Effector CD4-positive, alpha-beta T cell (primary cell): ENCODE results near the gene SHTN1. TPM values are rescaled to one million over a fixed set of nuclear protein-coding genes. Genes with fewer than 3 reads are reported as not detected.

ENCODE experiments used
- DNase-seq: peaks from one replicate; pipeline ENCODE4 v3.0.0-alpha.2; 2020
- total RNA-seq: gene quantifications from one replicate; lab custom pipeline; 2026; lab: John Stamatoyannopoulos, UW

The SHTN1 gene, protein sequence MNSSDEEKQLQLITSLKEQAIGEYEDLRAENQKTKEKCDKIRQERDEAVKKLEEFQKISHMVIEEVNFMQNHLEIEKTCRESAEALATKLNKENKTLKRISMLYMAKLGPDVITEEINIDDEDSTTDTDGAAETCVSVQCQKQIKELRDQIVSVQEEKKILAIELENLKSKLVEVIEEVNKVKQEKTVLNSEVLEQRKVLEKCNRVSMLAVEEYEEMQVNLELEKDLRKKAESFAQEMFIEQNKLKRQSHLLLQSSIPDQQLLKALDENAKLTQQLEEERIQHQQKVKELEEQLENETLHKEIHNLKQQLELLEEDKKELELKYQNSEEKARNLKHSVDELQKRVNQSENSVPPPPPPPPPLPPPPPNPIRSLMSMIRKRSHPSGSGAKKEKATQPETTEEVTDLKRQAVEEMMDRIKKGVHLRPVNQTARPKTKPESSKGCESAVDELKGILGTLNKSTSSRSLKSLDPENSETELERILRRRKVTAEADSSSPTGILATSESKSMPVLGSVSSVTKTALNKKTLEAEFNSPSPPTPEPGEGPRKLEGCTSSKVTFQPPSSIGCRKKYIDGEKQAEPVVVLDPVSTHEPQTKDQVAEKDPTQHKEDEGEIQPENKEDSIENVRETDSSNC
- not detected for total RNA-seq

DNA sequence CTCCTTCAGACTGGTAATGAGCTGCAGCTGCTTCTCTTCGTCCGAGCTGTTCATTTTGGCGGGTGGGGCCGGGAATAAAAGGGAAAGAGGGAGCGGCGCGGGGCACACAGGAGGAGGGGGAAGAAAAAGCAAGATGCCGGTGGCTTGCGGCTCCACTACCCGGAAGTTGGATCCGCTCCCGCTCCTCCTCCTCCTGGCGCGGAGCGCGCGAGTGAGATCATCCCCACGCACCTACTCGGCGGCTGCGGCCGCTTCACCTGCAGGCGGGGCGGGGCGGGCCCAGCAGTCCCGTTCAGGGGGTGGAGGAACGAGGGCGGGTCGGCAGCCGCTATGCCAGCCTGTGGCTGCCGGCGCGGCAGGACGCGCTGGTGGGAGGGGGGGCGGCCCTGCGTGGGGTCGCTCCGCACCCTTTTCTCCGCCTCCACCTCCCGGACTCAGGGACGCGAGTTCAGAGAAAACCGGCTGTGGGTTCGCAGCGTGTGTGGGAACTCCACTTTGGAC, at the start of gene SHTN1:
SHTN1 (minus strand) TSS at position 162 of the 501 bp plus-strand sequence; CDS start at position 54, 108 bp downstream.
- DNase-seq: peak; percentile 3

GRCh38 chr10:117053482-117053881, 48.5 kb upstream of the SHTN1 start:
- no peak for DNase-seq

- DNase-seq: no peak
These were observed 43.0 kb upstream of the SHTN1 start for GRCh38 chr10:117047947-117048346.

DNA sequence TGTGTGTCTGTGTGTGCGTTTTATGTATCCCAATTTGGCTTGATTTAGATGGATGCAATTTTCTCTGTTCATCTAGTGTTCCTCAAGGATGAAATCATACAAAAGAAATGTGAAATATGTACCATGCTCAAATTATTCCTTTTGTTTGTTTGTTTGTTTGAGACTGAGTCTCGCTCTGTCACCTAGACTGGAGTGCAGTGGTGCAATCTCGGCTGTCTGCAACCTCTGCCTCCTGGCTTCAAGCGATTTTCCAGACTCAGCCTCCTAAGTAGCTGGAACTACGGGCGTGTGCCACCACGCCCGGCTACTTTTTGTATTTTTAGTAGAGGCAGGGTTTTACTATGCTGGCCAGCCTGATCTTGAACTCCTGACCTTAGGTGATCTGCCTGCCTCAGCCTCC, 11.3 kb upstream of the SHTN1 start:
- no peak for DNase-seq

DNA sequence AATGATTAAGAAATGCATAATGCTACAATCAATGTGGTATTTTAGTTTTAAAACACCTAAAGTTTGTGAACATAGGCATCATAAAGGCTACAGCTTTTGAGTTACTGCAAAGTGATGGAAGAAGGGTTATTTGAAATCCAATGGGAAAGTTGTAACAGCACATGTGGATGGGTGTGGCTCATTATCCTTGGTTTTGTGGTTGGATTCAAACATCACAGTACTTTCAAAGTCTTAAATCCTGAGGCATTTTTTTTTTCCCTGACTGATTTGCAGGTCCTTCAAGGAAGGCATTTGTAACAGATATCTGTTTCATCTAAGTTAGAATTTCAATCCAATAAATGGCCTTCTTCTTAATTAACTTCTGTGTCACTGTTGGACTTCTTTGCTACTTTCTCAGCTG, 9.8 kb upstream of the SHTN1 start:
- no peak for DNase-seq

GRCh38 chr10:117007080-117007479, 2.1 kb upstream of the SHTN1 start:
- no peak for DNase-seq

- no peak for DNase-seq
These were observed 604 bp upstream of the SHTN1 start for GRCh38 chr10:117005527-117006055.

GRCh38 chr10:117004227-117005025, 561 bp downstream of the SHTN1 start:
- DNase-seq: no peak

GRCh38 chr10:117003336-117003735, 1.7 kb downstream of the SHTN1 start:
- no peak for DNase-seq

- DNase-seq: no peak
These were observed 2.8 kb downstream of the SHTN1 start for GRCh38 chr10:117002206-117002605.

- no peak for DNase-seq
These were observed 3.8 kb downstream of the SHTN1 start for GRCh38 chr10:117001144-117001543.

DNA sequence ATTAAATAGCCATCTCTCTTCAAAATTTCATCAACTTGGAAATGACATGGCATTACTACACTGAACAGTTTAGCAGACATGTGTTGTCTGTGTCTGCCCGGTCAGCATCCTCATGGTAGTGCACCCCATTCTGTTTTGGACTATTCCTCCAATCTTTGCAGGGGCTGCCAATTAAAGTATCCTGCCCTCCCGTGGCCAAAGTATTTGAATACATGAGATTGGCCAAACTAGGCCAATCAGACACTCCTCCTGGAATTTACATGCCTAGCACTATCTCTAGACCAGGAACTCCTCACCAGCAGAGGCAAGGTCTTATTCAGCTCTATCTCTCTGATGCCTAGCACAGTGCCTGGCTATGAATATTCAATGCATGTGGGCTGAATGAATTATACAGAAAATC, 4.4 kb downstream of the SHTN1 start:
- no peak for DNase-seq

DNA sequence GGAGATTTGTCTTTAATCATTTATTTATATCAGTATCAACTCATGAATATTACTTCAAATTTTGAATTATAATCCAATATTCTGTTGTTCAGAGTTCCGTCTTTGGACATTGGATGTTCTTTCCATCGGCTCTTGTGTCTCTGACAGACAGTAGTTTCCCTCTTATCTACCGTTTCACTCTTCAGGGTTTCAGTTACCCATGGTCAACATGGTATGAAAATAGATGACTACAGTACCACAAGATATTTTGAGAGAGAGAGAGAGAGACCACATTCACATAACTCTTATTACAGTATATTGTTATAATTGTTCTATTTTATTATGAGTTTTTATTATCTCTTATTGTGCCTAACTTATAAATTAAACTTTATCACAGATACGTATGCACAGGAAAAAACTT, 6.8 kb downstream of the SHTN1 start:
- no peak for DNase-seq

GRCh38 chr10:116997015-116997414, 8.0 kb downstream of the SHTN1 start:
- no peak for DNase-seq

GRCh38 chr10:116995648-116996047, 9.3 kb downstream of the SHTN1 start:
- no peak for DNase-seq

DNA sequence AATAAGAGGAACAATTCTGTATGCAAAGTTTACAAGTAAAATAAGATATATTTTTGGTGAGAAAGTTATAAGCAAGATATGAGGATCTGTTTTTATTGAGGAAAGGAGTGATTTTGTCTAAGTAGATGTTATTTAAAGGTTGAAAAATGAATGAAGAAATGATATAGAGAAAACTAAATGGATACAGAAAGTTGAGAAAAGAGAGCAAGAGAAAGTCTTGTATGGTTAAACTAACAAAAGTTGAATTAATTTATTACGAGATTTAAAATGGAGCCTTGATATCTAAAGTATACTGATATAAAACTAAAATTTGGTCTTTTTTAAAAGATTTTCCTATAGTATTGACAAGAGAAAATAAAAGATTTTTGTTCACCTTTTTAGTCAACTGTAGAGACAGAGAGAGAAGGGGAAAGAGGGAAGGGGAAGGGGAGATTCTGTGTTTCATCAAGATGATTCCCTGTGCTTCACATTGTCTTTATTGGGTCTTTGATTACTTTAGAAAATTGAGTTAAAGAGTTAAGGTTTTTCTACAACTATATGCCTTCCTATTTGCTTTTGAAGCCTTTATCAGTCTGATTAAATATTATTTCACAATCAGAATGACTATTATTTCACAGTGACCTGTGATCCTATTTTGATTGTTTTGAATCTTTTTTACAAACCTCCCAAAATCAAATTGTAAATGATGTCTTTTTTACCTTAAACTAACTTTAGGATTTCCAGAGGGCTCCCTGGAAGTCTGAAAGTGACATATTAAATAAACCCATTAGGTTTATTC, 10.7 kb downstream of the SHTN1 start:
- DNase-seq: no peak

GRCh38 chr10:116993610-116994009, 11.4 kb downstream of the SHTN1 start:
- no peak for DNase-seq

GRCh38 chr10:116992183-116992582, 12.8 kb downstream of the SHTN1 start:
- no peak for DNase-seq

GRCh38 chr10:116990276-116990800, 14.6 kb downstream of the SHTN1 start:
- no peak for DNase-seq

DNA sequence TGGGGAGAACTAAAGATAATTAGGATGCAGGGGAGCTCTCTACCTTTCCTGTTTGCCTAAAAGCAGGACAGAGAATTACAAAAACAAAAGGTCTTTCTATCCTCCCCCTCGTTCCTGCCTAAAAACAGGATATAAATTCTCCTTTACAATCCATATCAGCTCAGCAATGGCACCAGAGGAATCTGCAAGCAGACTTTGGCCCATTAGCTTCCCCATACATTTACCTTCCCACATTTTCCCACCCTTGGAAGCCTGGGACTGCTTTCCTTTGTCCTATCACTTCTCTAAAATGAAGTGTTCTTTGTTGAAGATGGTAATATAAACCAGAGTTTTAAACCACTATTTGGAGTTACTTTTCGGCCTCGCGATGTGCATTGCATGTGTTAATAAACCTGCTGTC, 15.5 kb downstream of the SHTN1 start:
- no peak for DNase-seq

- DNase-seq: no peak
These were observed 16.7 kb downstream of the SHTN1 start for GRCh38 chr10:116988311-116988710.

DNA sequence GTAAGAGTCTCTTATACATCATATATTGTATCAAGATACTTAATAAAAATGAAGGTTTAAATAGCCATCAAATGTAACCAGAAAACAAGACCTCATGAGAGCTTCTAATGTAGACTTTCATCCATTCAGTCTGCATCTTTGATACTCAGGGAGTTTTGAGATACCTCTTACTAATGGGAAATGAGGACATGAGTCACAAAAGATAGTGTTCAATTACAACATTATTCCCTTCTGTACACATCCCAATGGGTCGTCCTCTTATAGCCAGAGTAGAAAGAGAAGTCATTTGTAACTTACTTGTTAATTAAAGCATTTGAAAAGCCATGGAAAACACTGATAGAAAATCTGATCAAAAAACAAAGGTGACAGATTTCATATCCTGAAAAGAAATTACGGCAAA, 19.4 kb downstream of the SHTN1 start:
- no peak for DNase-seq
